Testis (tissue), 2 donors: ENCODE results near the gene TACC3.

Experiments
- POLR2A ChIP-seq: fragments of 450-650 bp; IDR thresholded peaks from one replicate; pipeline ENCODE4 v1.6.1; 2017; ENCODE audit warnings: antibody characterized with exemption, mild to moderate bottlenecking, moderate library complexity
- TF ChIP-seq, protein P1 (sequence below), 3 experiments: fragments of 450-650 bp in 2 of 3; fragments of 200-600 bp in 1 of 3; sonication (generic) in 1 of 3; IDR thresholded peaks; one replicate each; pipeline ENCODE4 v1.5.1; 2016 to 2019; ENCODE audit warnings: antibody characterized with exemption in 3 of 3, mild to moderate bottlenecking in 2 of 3, moderate library complexity in 1 of 3

DNA sequence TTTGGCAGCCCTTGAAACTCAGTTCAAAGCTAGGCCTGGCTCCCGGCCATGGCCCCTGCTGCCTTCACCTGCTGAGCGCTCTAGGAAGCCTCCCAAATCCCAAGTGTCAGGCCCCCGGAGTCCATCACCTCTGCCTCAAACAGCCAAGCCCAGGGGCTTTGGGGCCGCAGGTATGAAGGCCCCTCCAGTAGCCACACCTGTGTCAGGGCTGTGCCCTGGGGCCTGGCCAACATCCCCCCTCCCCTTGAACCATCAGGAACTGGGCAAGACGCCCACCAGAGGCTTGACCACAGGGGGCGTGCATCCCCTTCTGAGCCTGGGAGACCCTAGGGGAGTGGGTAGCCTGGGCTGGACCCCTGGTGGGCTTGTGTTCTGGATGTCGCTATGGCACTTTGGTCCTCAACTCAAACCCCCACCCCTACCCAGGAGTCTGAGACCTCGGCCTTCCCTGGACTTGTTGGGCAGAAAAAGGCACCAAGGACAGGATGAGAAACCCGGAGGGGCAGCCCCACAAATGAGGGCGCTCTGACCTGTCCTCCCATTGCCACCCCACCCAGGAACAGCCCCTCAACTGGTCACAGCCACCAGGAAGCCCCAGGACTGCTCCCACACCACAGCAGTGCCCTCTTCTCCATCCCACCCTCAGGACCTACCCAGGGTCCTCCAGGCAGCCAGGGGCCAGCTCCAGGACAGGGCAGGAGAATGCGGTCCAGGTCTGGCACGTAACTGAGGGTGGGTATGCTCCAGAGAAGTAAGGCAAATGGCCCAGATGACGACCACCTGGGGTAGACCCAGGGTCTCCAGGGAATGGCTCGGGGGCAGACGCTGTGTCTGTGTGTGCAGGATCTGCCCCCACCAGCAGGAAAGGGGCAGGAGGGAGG lies 5.0 kb upstream of the TACC3 start:
- no peak for TF ChIP-seq POLR2A
- TF ChIP-seq, protein P1, sequence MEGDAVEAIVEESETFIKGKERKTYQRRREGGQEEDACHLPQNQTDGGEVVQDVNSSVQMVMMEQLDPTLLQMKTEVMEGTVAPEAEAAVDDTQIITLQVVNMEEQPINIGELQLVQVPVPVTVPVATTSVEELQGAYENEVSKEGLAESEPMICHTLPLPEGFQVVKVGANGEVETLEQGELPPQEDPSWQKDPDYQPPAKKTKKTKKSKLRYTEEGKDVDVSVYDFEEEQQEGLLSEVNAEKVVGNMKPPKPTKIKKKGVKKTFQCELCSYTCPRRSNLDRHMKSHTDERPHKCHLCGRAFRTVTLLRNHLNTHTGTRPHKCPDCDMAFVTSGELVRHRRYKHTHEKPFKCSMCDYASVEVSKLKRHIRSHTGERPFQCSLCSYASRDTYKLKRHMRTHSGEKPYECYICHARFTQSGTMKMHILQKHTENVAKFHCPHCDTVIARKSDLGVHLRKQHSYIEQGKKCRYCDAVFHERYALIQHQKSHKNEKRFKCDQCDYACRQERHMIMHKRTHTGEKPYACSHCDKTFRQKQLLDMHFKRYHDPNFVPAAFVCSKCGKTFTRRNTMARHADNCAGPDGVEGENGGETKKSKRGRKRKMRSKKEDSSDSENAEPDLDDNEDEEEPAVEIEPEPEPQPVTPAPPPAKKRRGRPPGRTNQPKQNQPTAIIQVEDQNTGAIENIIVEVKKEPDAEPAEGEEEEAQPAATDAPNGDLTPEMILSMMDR (IDR thresholded peaks at IDR 0.05): no peak
